Measurements from ENCODE around the gene GP9. TPM values are rescaled to one million over a fixed set of nuclear protein-coding genes. Genes with fewer than 3 reads are reported as not detected.

Gene GP9
- total RNA-seq, 1 experiment from 2014 or later = not detected

DNA sequence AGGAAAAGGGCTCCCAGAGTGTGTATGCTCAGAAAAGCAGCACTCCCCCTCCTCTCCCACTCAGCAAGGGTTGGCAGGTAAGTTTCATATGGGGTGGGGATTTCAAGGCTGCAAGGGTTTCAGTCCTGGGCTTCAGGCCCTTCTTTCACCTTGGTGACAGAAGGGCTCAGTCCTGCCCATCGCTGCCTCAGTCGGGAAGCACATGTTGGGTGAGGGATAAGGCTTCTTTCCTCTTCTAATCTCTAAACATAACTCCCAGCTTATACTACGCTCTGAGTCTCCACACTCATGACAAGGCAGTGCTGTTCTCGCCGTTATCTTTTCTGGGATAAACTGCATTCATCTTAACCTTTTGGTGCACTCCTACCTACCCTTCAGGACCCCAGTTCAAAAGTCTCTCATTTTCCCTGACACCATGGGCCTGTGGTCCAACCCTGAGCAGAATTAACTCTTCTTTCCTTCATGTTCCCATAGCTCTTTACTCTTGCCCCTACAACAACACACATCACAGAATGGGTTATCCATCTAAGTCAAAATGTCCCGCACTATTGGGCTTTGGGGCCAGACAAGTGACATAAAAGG is 44.0 kb downstream of the GP9 start:
- H2BK5ac ChIP-seq (ENCODE audit: insufficient read length, low read length) = no peak overlapping the region
- no peak overlapping the region for H2AK5ac ChIP-seq (ENCODE audit: insufficient read length, low read length)
- Mint-ChIP-seq H3K27ac (no peak overlapping the region), H3K36me3 (ENCODE audit: insufficient read depth in 1 of 3, low read depth in 3 of 3) (peaks cover under 1 to 6% (median 3%) of the 10 kb centered on the region in 3 experiments; a peak in 5 of 7 replicates), H3K9me3 (no peaks in the 10 kb centered on the region), H3K4me3 (no peak overlapping the region), H3K27me3 (ENCODE audit: low read depth) (no peaks in the 10 kb centered on the region), H3K4me1 (no peaks in the 10 kb centered on the region; a peak in 1 of 4 replicates)
- no peak overlapping the region for H3K27ac ChIP-seq (ENCODE audit: insufficient read length, low read depth, low read length)
- H2BK15ac ChIP-seq (ENCODE audit: low read depth, low read length) = no peak overlapping the region
- H3K9me3 ChIP-seq (ENCODE audit: control insufficient read depth, low read depth, low read length) = no peaks in the 10 kb centered on the region
- no peaks in the 10 kb centered on the region for H3K79me1 ChIP-seq (ENCODE audit: insufficient read depth, low read depth, low read length, poor library complexity, severe bottlenecking)
- H2BK12ac ChIP-seq (ENCODE audit: insufficient read length, low read depth, low read length) = no peak overlapping the region
- H2AFZ ChIP-seq (ENCODE audit: low read length) = no peak overlapping the region
- no peak overlapping the region for H2BK120ac ChIP-seq (ENCODE audit: low read depth, low read length, poor library complexity, severe bottlenecking)
- no peaks in the 10 kb centered on the region for H4K20me1 ChIP-seq (ENCODE audit: control insufficient read depth, insufficient read depth, insufficient read length)
- no peak overlapping the region for H3K56ac ChIP-seq (ENCODE audit: insufficient read length, low read depth, low read length)
- peaks cover 2% of the 10 kb centered on the region; the same call in 1 of the 2 replicates for H3K79me2 ChIP-seq (ENCODE audit: insufficient read depth, low read length)
- H4K5ac ChIP-seq (ENCODE audit: insufficient read length, low read depth, low read length) = no peak overlapping the region
- no peak overlapping the region for H3K23ac ChIP-seq (ENCODE audit: insufficient read length, low read depth, low read length)
- no peak overlapping the region for H3K18ac ChIP-seq (ENCODE audit: insufficient read length, low read depth, low read length)
- no peak overlapping the region for H3K14ac ChIP-seq (ENCODE audit: insufficient read depth, low read length)
- no peak overlapping the region for H4K8ac ChIP-seq (replicated peaks; ENCODE audit: insufficient read length, low read depth, low read length)
- no peaks in the 10 kb centered on the region for H3K4me1 ChIP-seq (ENCODE audit: insufficient read depth, low read length)
- no peak overlapping the region for H3K4ac ChIP-seq (ENCODE audit: low read depth, low read length)
- H3K9ac ChIP-seq (ENCODE audit: extremely low read depth, insufficient read length, low read length) = no peak overlapping the region
- H2BK20ac ChIP-seq (ENCODE audit: low read depth, low read length, poor library complexity, severe bottlenecking) = no peak overlapping the region
- H4K91ac ChIP-seq (ENCODE audit: insufficient read length, low read depth, low read length) = no peak overlapping the region
- no peak overlapping the region for H3K4me2 ChIP-seq (ENCODE audit: insufficient read depth, insufficient read length, low read length)
- no CpG with 5 or more reads among the region's 6 CpGs for WGBS (ENCODE audit: extremely low coverage, insufficient read length, low lambda C conversion rate)
- H3T11ph ChIP-seq (ENCODE audit: low read length) = no peak overlapping the region
- DNase-seq = no peak
- no peaks in the 10 kb centered on the region for H3K23me2 ChIP-seq (ENCODE audit: insufficient read length, low read depth, low read length, poor library complexity, severe bottlenecking)
- H3K27me3 ChIP-seq (ENCODE audit: insufficient read depth, low read length) = no peaks in the 10 kb centered on the region
- TF ChIP-seq, protein P1, sequence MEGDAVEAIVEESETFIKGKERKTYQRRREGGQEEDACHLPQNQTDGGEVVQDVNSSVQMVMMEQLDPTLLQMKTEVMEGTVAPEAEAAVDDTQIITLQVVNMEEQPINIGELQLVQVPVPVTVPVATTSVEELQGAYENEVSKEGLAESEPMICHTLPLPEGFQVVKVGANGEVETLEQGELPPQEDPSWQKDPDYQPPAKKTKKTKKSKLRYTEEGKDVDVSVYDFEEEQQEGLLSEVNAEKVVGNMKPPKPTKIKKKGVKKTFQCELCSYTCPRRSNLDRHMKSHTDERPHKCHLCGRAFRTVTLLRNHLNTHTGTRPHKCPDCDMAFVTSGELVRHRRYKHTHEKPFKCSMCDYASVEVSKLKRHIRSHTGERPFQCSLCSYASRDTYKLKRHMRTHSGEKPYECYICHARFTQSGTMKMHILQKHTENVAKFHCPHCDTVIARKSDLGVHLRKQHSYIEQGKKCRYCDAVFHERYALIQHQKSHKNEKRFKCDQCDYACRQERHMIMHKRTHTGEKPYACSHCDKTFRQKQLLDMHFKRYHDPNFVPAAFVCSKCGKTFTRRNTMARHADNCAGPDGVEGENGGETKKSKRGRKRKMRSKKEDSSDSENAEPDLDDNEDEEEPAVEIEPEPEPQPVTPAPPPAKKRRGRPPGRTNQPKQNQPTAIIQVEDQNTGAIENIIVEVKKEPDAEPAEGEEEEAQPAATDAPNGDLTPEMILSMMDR (conservative IDR thresholded peaks at IDR 0.05) = no peak

All from H9 (cell line).